Transverse colon (tissue), 4 donors: Measurements from ENCODE around the gene PVALEF. TPM values are rescaled to one million over a fixed set of nuclear protein-coding genes. Genes with fewer than 3 reads are reported as not detected.

Source experiments
- DNase-seq: peaks from one replicate; pipeline ENCODE4 v3.0.0-alpha.2; 2019
- H3K27ac ChIP-seq, 4 donors: fragments of 200-600 bp; sonication (generic); 2 replicates each; pipeline ENCODE4 v1.5.1; 2016 to 2018; ENCODE audit warnings: inconsistent platforms in 4 of 4
- H3K27me3 ChIP-seq: fragments of 200-600 bp; sonication (generic); 2 replicates; pipeline ENCODE4 v1.5.1; 2017; ENCODE audit warnings: inconsistent platforms
- H3K36me3 ChIP-seq, 4 donors: fragments of 200-600 bp; sonication (generic); 2 replicates each; pipeline ENCODE4 v1.5.1; 2017 to 2019; ENCODE audit warnings: inconsistent platforms in 4 of 4
- H3K4me1 ChIP-seq, 4 donors: fragments of 200-600 bp; sonication (generic); 2 replicates each; pipeline ENCODE4 v1.5.1; 2017 to 2020; ENCODE audit warnings: inconsistent platforms in 4 of 4
- H3K4me3 ChIP-seq, 4 donors: fragments of 200-600 bp; sonication (generic); 1 replicate in 1 of 4; 2 replicates in 3 of 4; pipeline versions ENCODE4 v1.5.1 to v1.6.1; 2017 to 2019; ENCODE audit warnings: inconsistent platforms in 4 of 4
- H3K9me3 ChIP-seq, 2 donors: fragments of 200-600 bp; sonication (generic); 2 replicates each; pipeline ENCODE4 v1.5.1; 2017 to 2019; ENCODE audit warnings: inconsistent platforms in 2 of 2
- CTCF ChIP-seq, 5 experiments: fragments of 200-600 bp in 3 of 5; fragments of 450-650 bp in 2 of 5; sonication (generic) in 3 of 5; IDR thresholded peaks; 1 replicate in 2 of 5; 2 replicates in 3 of 5; pipeline ENCODE4 v1.5.1; 2016 to 2017; ENCODE audit warnings: antibody characterized with exemption in 5 of 5, inconsistent platforms in 3 of 5, mild to moderate bottlenecking in 2 of 5, moderate library complexity in 1 of 5
- EP300 ChIP-seq: sonication (generic); formaldehyde crosslinking; IDR thresholded peaks from one replicate; pipeline ENCODE4 v1.6.1; 2017; ENCODE audit warnings: antibody characterized with exemption, low read depth
- POLR2A ChIP-seq: fragments of 450-650 bp; IDR thresholded peaks from one replicate; pipeline ENCODE4 v1.6.1; 2016; ENCODE audit warnings: antibody characterized with exemption, mild to moderate bottlenecking, moderate library complexity
- POLR2AphosphoS5 ChIP-seq, 3 donors: sonication (generic); formaldehyde crosslinking; IDR thresholded peaks; one replicate each; pipeline ENCODE4 v1.6.1; 2016; ENCODE audit warnings: antibody characterized with exemption in 3 of 3
- WGBS, 2 donors: methylation state at CpG; one replicate each; pipeline ENCODE4 v1.1.5; 2018; ENCODE audit warnings: low coverage in 1 of 2; 5-methylcytosine and 5-hydroxymethylcytosine counted together
- in situ Hi-C, 4 donors: fragments of 200-750 bp; cut with MboI; loops; one replicate each; pipeline versions ENCODE4 v1.15.0 to v1.15.1; 2017; ENCODE audit warnings: low sequenced_read_pairs in 3 of 4, low pct_ligation_motif_present in 1 of 4, low pct_unique_long_range_greater_than_20kb in 1 of 4
- intact Hi-C: fragments of 100-400 bp; cut with DNase I; formaldehyde crosslinking; loops from one replicate; pipeline ENCODE4 v1.15.1; 2023; ENCODE audit warnings: low total_unique reads
- total RNA-seq, 4 donors: library from RNA; depleted of rRNA; stranded (reverse); fragments of >200 nt; gene quantifications; one replicate each; pipeline ENCODE4 v1.1.0, GENCODE V29; 2016

The PVALEF gene
- total RNA-seq, 4 donors from 2014 or later, result not detected

- Histone ChIP-seq H3K27me3 (peaks cover 47% of the 10 kb centered on the region), H3K9me3 (no peaks in the 10 kb centered on the region), H3K4me3 (no peak overlapping the region), H3K36me3 (no peaks in the 10 kb centered on the region), H3K4me1 (peaks cover 3 to 10% (median 4%) of the 10 kb centered on the region in 4 donors), H3K27ac (no peak overlapping the region)
- no peak for DNase-seq
- in situ Hi-C loops, result no loop called here
- no peak for TF ChIP-seq POLR2A
- TF ChIP-seq POLR2AphosphoS5 (IDR thresholded peaks at IDR 0.05), result no peak
- no peak for TF ChIP-seq EP300
- no peak for TF ChIP-seq CTCF (IDR thresholded peaks at IDR 0.05)
- WGBS, 2 donors, result 90% methylated on average over 9 of the region's 11 CpGs; no CpG with 5 or more reads in 1 of the 2 donors
- intact Hi-C loops, result no loop called here
These were observed 2.8 kb upstream of the PVALEF start for GRCh38 chr17:81162491-81162890.

GRCh38 chr17:81163051-81163695 lies 2.1 kb upstream of the PVALEF start:
- Histone ChIP-seq H3K4me3 (no peak overlapping the region), H3K27ac (no peak overlapping the region), H3K9me3 (no peaks in the 10 kb centered on the region), H3K27me3 (peaks cover 54% of the 10 kb centered on the region), H3K4me1 (peaks cover 3 to 10% (median 4%) of the 10 kb centered on the region in 4 donors), H3K36me3 (no peaks in the 10 kb centered on the region)
- no peak for TF ChIP-seq EP300
- in situ Hi-C loops (no loop called here), intact Hi-C loops (no loop called here)
- no peak for DNase-seq
- WGBS, 2 donors, result 85% methylated on average over 19 of the region's 19 CpGs; no CpG with 5 or more reads in 1 of the 2 donors

DNA sequence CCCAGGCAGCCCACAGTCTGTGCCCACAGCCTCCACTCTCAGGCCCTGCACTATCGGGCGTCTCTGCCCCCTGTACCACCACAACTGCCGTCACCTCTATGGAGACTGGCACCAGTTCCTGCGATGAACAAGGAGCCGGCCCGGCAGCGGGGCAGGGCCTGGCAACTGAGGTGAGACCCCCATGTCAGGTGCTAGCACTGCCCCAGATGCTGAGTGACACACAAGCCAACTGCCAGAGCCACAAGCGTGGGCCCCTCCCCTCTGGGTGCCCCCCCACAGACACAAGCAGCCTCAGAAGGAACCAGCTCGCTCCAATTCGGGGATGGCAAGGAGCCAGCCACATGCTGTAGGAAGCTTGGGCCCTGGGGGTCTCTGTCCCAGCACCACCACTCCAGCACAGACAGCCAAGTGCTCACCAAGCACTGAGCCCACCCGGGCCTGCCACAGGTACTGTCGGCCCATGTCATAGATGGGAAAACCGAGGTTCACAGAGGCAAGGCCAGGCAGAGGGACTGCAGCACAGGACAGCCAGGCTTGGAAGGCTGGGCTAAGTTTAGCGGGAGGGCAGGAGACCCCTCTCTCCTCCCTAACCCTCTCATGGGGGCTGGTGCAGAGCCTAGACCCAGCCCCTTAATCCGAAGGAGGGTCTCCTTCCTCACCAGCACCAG lies 1.5 kb upstream of the PVALEF start:
- H3K27me3 ChIP-seq, result peaks cover 54% of the 10 kb centered on the region
- 89% methylated on average over 15 of the region's 15 CpGs; no CpG with 5 or more reads in 1 of the 2 donors for WGBS, 2 donors
- in situ Hi-C loops, result no loop called here
- DNase-seq, result no peak
- no peak overlapping the region for H3K4me3 ChIP-seq
- H3K36me3 ChIP-seq, result no peaks in the 10 kb centered on the region
- no peak overlapping the region for H3K27ac ChIP-seq
- intact Hi-C loops, result no loop called here
- TF ChIP-seq POLR2AphosphoS5 (IDR thresholded peaks at IDR 0.05), result no peak
- no peak for TF ChIP-seq CTCF (IDR thresholded peaks at IDR 0.05)
- no peak for TF ChIP-seq EP300
- no peak for TF ChIP-seq POLR2A
- H3K9me3 ChIP-seq, result no peaks in the 10 kb centered on the region
- peaks cover 3 to 10% (median 4%) of the 10 kb centered on the region in 4 donors for H3K4me1 ChIP-seq

GRCh38 chr17:81164371-81165245 lies 699 bp upstream of the PVALEF start:
- in situ Hi-C loops, result no loop called here
- H3K36me3 ChIP-seq, result no peaks in the 10 kb centered on the region
- peaks cover 3 to 10% (median 4%) of the 10 kb centered on the region in 4 donors for H3K4me1 ChIP-seq
- DNase-seq, result no peak
- whole genome bisulfite sequencing, 2 donors, result 53% methylated on average over 19 of the region's 19 CpGs; no CpG with 5 or more reads in 1 of the 2 donors
- TF ChIP-seq POLR2A (no peak), CTCF (IDR thresholded peaks at IDR 0.05) (no peak), POLR2AphosphoS5 (IDR thresholded peaks at IDR 0.05) (no peak), EP300 (no peak)
- H3K9me3 ChIP-seq, result no peaks in the 10 kb centered on the region
- H3K27ac ChIP-seq, result no peak overlapping the region
- H3K4me3 ChIP-seq, result no peak overlapping the region
- intact Hi-C loops, result no loop called here
- peaks cover 54% of the 10 kb centered on the region for H3K27me3 ChIP-seq
